Astrocyte (in vitro differentiated cells and primary cell): ENCODE data around the gene CCND1. TPM values are rescaled to one million over a fixed set of nuclear protein-coding genes. Genes with fewer than 3 reads are reported as not detected.

Experiments
- DNase-seq: peaks from one replicate; pipeline ENCODE4 v3.0.0-alpha.2; 2010; ENCODE audit warnings: low read depth
- FAIRE-seq: peaks from 2 replicates; lab custom pipeline; 2011; peaks lifted over from hg19 to GRCh38; lab: Jason Lieb, UNC
- H2AFZ ChIP-seq: 2 replicates; pipeline ENCODE4 v1.6.0; 2012; ENCODE audit warnings: low read depth, low read length, inconsistent platforms
- H3K27ac ChIP-seq: 2 replicates; pipeline ENCODE4 v1.5.1; 2011; ENCODE audit warnings: low read depth, low read length, inconsistent platforms
- H3K27me3 ChIP-seq: 2 replicates; pipeline ENCODE4 v1.6.0; 2011; ENCODE audit warnings: low read length, inconsistent platforms; ENCODE audit not compliant: insufficient read depth
- H3K36me3 ChIP-seq: 2 replicates; pipeline ENCODE4 v1.5.1; 2011; ENCODE audit warnings: low read length, inconsistent platforms; ENCODE audit not compliant: insufficient read depth
- H3K4me1 ChIP-seq: 2 replicates; pipeline ENCODE4 v1.5.1; 2011; ENCODE audit warnings: low read length, inconsistent platforms; ENCODE audit not compliant: insufficient read depth
- H3K4me2 ChIP-seq: 2 replicates; pipeline ENCODE4 v1.6.0; 2012; ENCODE audit warnings: low read length, inconsistent platforms
- H3K4me3 ChIP-seq: 2 replicates; pipeline ENCODE4 v1.5.1; 2011; ENCODE audit warnings: low read depth, mild to moderate bottlenecking, low read length, inconsistent platforms; ENCODE audit not compliant: insufficient read depth
- H3K79me2 ChIP-seq: 2 replicates; pipeline ENCODE4 v1.6.0; 2012; ENCODE audit warnings: mild to moderate bottlenecking, low read length, inconsistent platforms; ENCODE audit not compliant: insufficient read depth
- H3K9ac ChIP-seq: 2 replicates; pipeline ENCODE4 v1.6.0; 2012; ENCODE audit warnings: mild to moderate bottlenecking, low read length, inconsistent platforms
- H3K9me3 ChIP-seq: 2 replicates; pipeline ENCODE4 v1.5.1; 2012; ENCODE audit warnings: low read depth, mild to moderate bottlenecking, low read length, inconsistent platforms; ENCODE audit not compliant: insufficient read depth
- H4K20me1 ChIP-seq: 2 replicates; pipeline ENCODE4 v1.6.0; 2012; ENCODE audit warnings: low read length, inconsistent platforms; ENCODE audit not compliant: insufficient read depth
- H3K27ac Mint-ChIP-seq: one replicate; pipeline ENCODE4 v1.8.0; 2021; ENCODE audit warnings: mild to moderate bottlenecking, mixed read lengths; ENCODE audit not compliant: unreplicated experiment
- H3K27me3 Mint-ChIP-seq: one replicate; pipeline ENCODE4 v1.8.0; 2021; ENCODE audit warnings: low read depth, mixed read lengths; ENCODE audit not compliant: unreplicated experiment
- H3K36me3 Mint-ChIP-seq: one replicate; pipeline ENCODE4 v1.8.0; 2021; ENCODE audit warnings: low read depth, mixed read lengths; ENCODE audit not compliant: unreplicated experiment
- H3K4me1 Mint-ChIP-seq: one replicate; pipeline ENCODE4 v1.8.0; 2021; ENCODE audit warnings: low read depth, mixed read lengths; ENCODE audit not compliant: unreplicated experiment
- H3K4me3 Mint-ChIP-seq: one replicate; pipeline ENCODE4 v1.8.0; 2021; ENCODE audit warnings: mild to moderate bottlenecking, moderate library complexity, mixed read lengths; ENCODE audit not compliant: unreplicated experiment
- H3K9me3 Mint-ChIP-seq: one replicate; pipeline ENCODE4 v1.8.0; 2021; ENCODE audit warnings: mild to moderate bottlenecking, mixed read lengths; ENCODE audit not compliant: unreplicated experiment
- CTCF ChIP-seq: IDR thresholded peaks from 2 replicates; pipeline ENCODE4 v1.5.1; 2011; ENCODE audit warnings: low read depth, mild to moderate bottlenecking, inconsistent platforms, low read length, moderate library complexity; ENCODE audit not compliant: insufficient read depth
- EZH2 ChIP-seq: IDR thresholded peaks from 2 replicates; pipeline ENCODE4 v1.6.1; 2012; ENCODE audit warnings: mild to moderate bottlenecking, low read length, inconsistent platforms; ENCODE audit not compliant: insufficient read depth
- total RNA-seq: library from RNA; stranded (reverse); gene quantifications from 2 replicates; pipeline ENCODE4 v1.2.1, GENCODE V29; 2021

CCND1 gene
- total RNA-seq, 1 donor from 2014 or later: 482 TPM

GRCh38 chr11:69661413-69661715, 20.4 kb downstream of the CCND1 start:
- Histone ChIP-seq H3K4me3 (no peak overlapping the region), H3K36me3 (peaks cover 2% of the 10 kb centered on the region), H3K27ac (no peak overlapping the region), H3K4me2 (no peak overlapping the region), H3K27me3 (no peaks in the 10 kb centered on the region), H3K9me3 (no peaks in the 10 kb centered on the region), H3K4me1 (peaks cover 13% of the 10 kb centered on the region), H3K79me2 (no peaks in the 10 kb centered on the region), H3K9ac (no peak overlapping the region), H4K20me1 (peaks cover 3% of the 10 kb centered on the region), H2AFZ (no peak overlapping the region)
- DNase-seq (no peak), FAIRE-seq (no peak)
- Mint-ChIP-seq H3K27ac (no peak overlapping the region), H3K4me3 (no peak overlapping the region), H3K9me3 (no peaks in the 10 kb centered on the region), H3K4me1 (peaks cover 8% of the 10 kb centered on the region), H3K36me3 (peaks cover 22% of the 10 kb centered on the region), H3K27me3 (peaks cover 6% of the 10 kb centered on the region)
- TF ChIP-seq CTCF: no peak
- TF ChIP-seq EZH2: no peak

GRCh38 chr11:69662021-69662698, 21.2 kb downstream of the CCND1 start:
- Histone ChIP-seq H3K27me3 (no peaks in the 10 kb centered on the region), H3K4me3 (no peak overlapping the region), H3K4me2 (no peak overlapping the region), H4K20me1 (peaks cover 4% of the 10 kb centered on the region), H3K36me3 (peaks cover 3% of the 10 kb centered on the region), H3K4me1 (peaks cover 13% of the 10 kb centered on the region), H3K79me2 (peaks cover under 1% of the 10 kb centered on the region), H3K9me3 (no peaks in the 10 kb centered on the region), H3K9ac (no peak overlapping the region), H3K27ac (no peak overlapping the region), H2AFZ (no peak overlapping the region)
- H3K27ac Mint-ChIP-seq: no peak overlapping the region
- TF ChIP-seq CTCF (peak; percentile 26), EZH2 (no peak)
- DNase-seq: no peak
- no peak overlapping the region for H3K4me3 Mint-ChIP-seq
- peaks cover 8% of the 10 kb centered on the region for H3K4me1 Mint-ChIP-seq
- FAIRE-seq: no peak
- no peaks in the 10 kb centered on the region for H3K9me3 Mint-ChIP-seq
- H3K27me3 Mint-ChIP-seq: peaks cover 6% of the 10 kb centered on the region
- peaks cover 22% of the 10 kb centered on the region for H3K36me3 Mint-ChIP-seq

GRCh38 chr11:69662806-69663205, 21.9 kb downstream of the CCND1 start:
- H3K4me1 Mint-ChIP-seq: peaks cover 6% of the 10 kb centered on the region
- DNase-seq (no peak), FAIRE-seq (no peak)
- no peak overlapping the region for H3K27ac ChIP-seq
- H3K4me1 ChIP-seq: peaks cover 9% of the 10 kb centered on the region
- H3K36me3 ChIP-seq: peaks cover 9% of the 10 kb centered on the region
- H3K79me2 ChIP-seq: peaks cover 3% of the 10 kb centered on the region
- peaks cover 26% of the 10 kb centered on the region for H3K36me3 Mint-ChIP-seq
- H2AFZ ChIP-seq: no peak overlapping the region
- no peak overlapping the region for H3K4me3 ChIP-seq
- H3K9me3 ChIP-seq: no peaks in the 10 kb centered on the region
- no peaks in the 10 kb centered on the region for H3K27me3 ChIP-seq
- peaks cover 11% of the 10 kb centered on the region for H4K20me1 ChIP-seq
- H3K9me3 Mint-ChIP-seq: no peaks in the 10 kb centered on the region
- H3K9ac ChIP-seq: no peak overlapping the region
- H3K4me3 Mint-ChIP-seq: no peak overlapping the region
- H3K27ac Mint-ChIP-seq: no peak overlapping the region
- H3K27me3 Mint-ChIP-seq: peaks cover 6% of the 10 kb centered on the region
- TF ChIP-seq CTCF (no peak), EZH2 (no peak)
- H3K4me2 ChIP-seq: no peak overlapping the region
